GM19455 (cell line): ENCODE data around the gene IL17B.

Experiments
- ATAC-seq: cut with Tn5 transposase; IDR thresholded peaks from one replicate; pipeline ENCODE4 v1.9.1; 2021; ENCODE audit not compliant: unreplicated experiment

IL17B gene

GRCh38 chr5:149379177-149379761 lies at the start of gene IL17B:
Gene IL17B, minus strand, starts transcription at chr5:149379292. Its CDS starts 67 bp downstream, at chr5:149379225.
- no peak for ATAC-seq

- ATAC-seq: no peak
These were observed 48.9 kb upstream of the IL17B start for GRCh38 chr5:149428032-149428431.

GRCh38 chr5:149427374-149427773 lies 48.3 kb upstream of the IL17B start:
- no peak for ATAC-seq

GRCh38 chr5:149426931-149427330 lies 47.8 kb upstream of the IL17B start:
- ATAC-seq: no peak

- ATAC-seq: no peak
These were observed 46.6 kb upstream of the IL17B start for GRCh38 chr5:149425729-149426128.

GRCh38 chr5:149424371-149425315 lies 45.6 kb upstream of the IL17B start:
- no peak for ATAC-seq

- no peak for ATAC-seq
These were observed 44.7 kb upstream of the IL17B start for GRCh38 chr5:149423794-149424268.

GRCh38 chr5:149423049-149423793 lies 44.1 kb upstream of the IL17B start:
- ATAC-seq: no peak

GRCh38 chr5:149422366-149423048 lies 43.4 kb upstream of the IL17B start:
- ATAC-seq: no peak

GRCh38 chr5:149421834-149422233 lies 42.7 kb upstream of the IL17B start:
- no peak for ATAC-seq

- no peak for ATAC-seq
These were observed 42.2 kb upstream of the IL17B start for GRCh38 chr5:149421372-149421685.

GRCh38 chr5:149420545-149421371 lies 41.7 kb upstream of the IL17B start:
- no peak for ATAC-seq

GRCh38 chr5:149419859-149420544 lies 40.9 kb upstream of the IL17B start:
- ATAC-seq: no peak

GRCh38 chr5:149419532-149419858 lies 40.4 kb upstream of the IL17B start:
- ATAC-seq: no peak

- no peak for ATAC-seq
These were observed 39.9 kb upstream of the IL17B start for GRCh38 chr5:149418910-149419531.

- ATAC-seq: no peak
These were observed 38.7 kb upstream of the IL17B start for GRCh38 chr5:149417711-149418368.

GRCh38 chr5:149416987-149417710 lies 38.1 kb upstream of the IL17B start:
- no peak for ATAC-seq
